AG10803 (cell line): ENCODE data around the gene PEPD.
"Not testable (repeated sequence)": the region's sequence is repeated elsewhere in the genome, so short reads cannot be mapped to it uniquely, and the experiment has no call there.

ENCODE experiments used
- DNase-seq: peaks from one replicate; pipeline ENCODE4 v3.0.0; 2010; ENCODE audit warnings: low read depth
- H3K4me3 ChIP-seq: 2 replicates; pipeline ENCODE4 v1.5.1; 2011; ENCODE audit warnings: mild to moderate bottlenecking, low read length, control low read depth
- CTCF ChIP-seq: conservative IDR thresholded peaks from 2 replicates; pipeline ENCODE4 v1.5.1; 2011; ENCODE audit warnings: mild to moderate bottlenecking, low read length, control low read depth, inconsistent platforms

Gene PEPD

GRCh38 chr19:33492090-33492489 lies 29.5 kb downstream of the PEPD start:
- H3K4me3 ChIP-seq, result no peak overlapping the region
- TF ChIP-seq CTCF, result no peak
- DNase-seq, result no peak

- not testable (repeated sequence) for H3K4me3 ChIP-seq, DNase-seq
These were observed 31.0 kb downstream of the PEPD start for GRCh38 chr19:33490596-33490995.

GRCh38 chr19:33490041-33490451 lies 31.5 kb downstream of the PEPD start:
- TF ChIP-seq CTCF, result no peak
- DNase-seq, result no peak
- H3K4me3 ChIP-seq, result no peak overlapping the region

- TF ChIP-seq CTCF, result no peak
- H3K4me3 ChIP-seq, result no peak overlapping the region
- DNase-seq, result no peak
These were observed 32.8 kb downstream of the PEPD start for GRCh38 chr19:33488826-33489225.

GRCh38 chr19:33487901-33488800 lies 33.4 kb downstream of the PEPD start:
- DNase-seq, result no peak
- TF ChIP-seq CTCF, result no peak
- no peak overlapping the region for H3K4me3 ChIP-seq

GRCh38 chr19:33486936-33487811 lies 34.4 kb downstream of the PEPD start:
- no peak for DNase-seq
- TF ChIP-seq CTCF, result no peak

DNA sequence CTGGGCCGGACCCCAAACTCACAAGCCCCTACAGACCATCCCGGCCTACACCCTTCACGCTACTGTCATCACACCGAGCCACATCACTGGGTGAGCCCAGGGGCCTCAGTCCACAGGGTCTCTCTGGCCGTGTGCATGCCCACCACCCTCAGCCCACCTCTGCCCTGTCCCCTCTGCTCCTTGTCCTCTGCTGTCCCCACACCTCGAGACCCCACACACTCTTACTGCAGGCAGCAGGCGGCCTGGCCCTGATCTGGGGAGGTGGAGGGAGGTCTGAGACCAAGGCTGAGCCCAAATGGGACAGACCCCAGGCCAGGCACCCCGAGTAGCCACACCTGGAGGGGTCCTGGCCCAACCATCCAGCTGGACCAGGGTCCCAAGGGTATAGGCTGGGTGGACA lies 35.2 kb downstream of the PEPD start:
- no peak for DNase-seq
- H3K4me3 ChIP-seq, result no peak overlapping the region
- no peak for TF ChIP-seq CTCF

More at GRCh38 chr19:33486936-33487811, 34.4 kb downstream of the PEPD start:
- no peak overlapping the region for H3K4me3 ChIP-seq
